Dedifferentiated amniotic fluid mesenchymal stem cell (primary cell): ENCODE measurements around the gene FBXO41.
A peak's percentile ranks its signal among the peaks of the same experiment; 100 is the strongest.

Experiments
- DNase-seq: peaks from one replicate; pipeline ENCODE4 v3.0.0-alpha.2; 2016; ENCODE audit errors: extremely low spot score

Gene FBXO41

GRCh38 chr2:73284296-73285158 is at the start of gene FBXO41:
Gene FBXO41 (minus strand): TSS chr2:73284478. CDS start chr2:73269630, 14,848 bp downstream.
- DNase-seq = no peak

- DNase-seq = no peak
These were observed 49.8 kb upstream of the FBXO41 start for GRCh38 chr2:73334045-73334444.

- DNase-seq = no peak
These were observed 49.3 kb upstream of the FBXO41 start for GRCh38 chr2:73333564-73333963.

- DNase-seq = no peak
These were observed 39.9 kb upstream of the FBXO41 start for GRCh38 chr2:73324126-73324725.

GRCh38 chr2:73323551-73323950 is 39.3 kb upstream of the FBXO41 start:
- no peak for DNase-seq

GRCh38 chr2:73314441-73314840 is 30.2 kb upstream of the FBXO41 start:
- DNase-seq = no peak

- DNase-seq = no peak
These were observed 23.4 kb upstream of the FBXO41 start for GRCh38 chr2:73307720-73308119.

- no peak for DNase-seq
These were observed 17.4 kb upstream of the FBXO41 start for GRCh38 chr2:73301636-73302035.

GRCh38 chr2:73300926-73301325 is 16.6 kb upstream of the FBXO41 start:
- DNase-seq = no peak

- DNase-seq = no peak
These were observed 13.3 kb upstream of the FBXO41 start for GRCh38 chr2:73297586-73297985.

GRCh38 chr2:73297151-73297559 is 12.9 kb upstream of the FBXO41 start:
- DNase-seq = no peak

GRCh38 chr2:73295751-73296400 is 11.6 kb upstream of the FBXO41 start:
- DNase-seq = no peak

GRCh38 chr2:73294239-73294638 is 10.0 kb upstream of the FBXO41 start:
- DNase-seq = no peak

- peak; percentile 38 for DNase-seq
These were observed 9.4 kb upstream of the FBXO41 start, which contains the start of gene EGR4 for GRCh38 chr2:73293534-73294171. Gene EGR4 (minus strand): TSS chr2:73293548. CDS start chr2:73293317, 231 bp downstream.

GRCh38 chr2:73292906-73293533 is 8.7 kb upstream of the FBXO41 start:
- DNase-seq = no peak

- no peak for DNase-seq
These were observed 8.1 kb upstream of the FBXO41 start for GRCh38 chr2:73292316-73292905.

GRCh38 chr2:73291461-73292315 is 7.4 kb upstream of the FBXO41 start:
- DNase-seq = no peak

- DNase-seq = no peak
These were observed 6.8 kb upstream of the FBXO41 start for GRCh38 chr2:73291093-73291460.

GRCh38 chr2:73290049-73290839 is 6.0 kb upstream of the FBXO41 start:
- DNase-seq = no peak

- DNase-seq = no peak
These were observed 5.0 kb upstream of the FBXO41 start for GRCh38 chr2:73289304-73289703.
